Lower leg skin (tissue), 3 donors: Measurements from ENCODE around the gene PLA2G4A.

Experiments
- CTCF ChIP-seq, 3 donors: fragments of 450-650 bp; IDR thresholded peaks; one replicate each; pipeline ENCODE4 v1.5.1; 2016; ENCODE audit warnings: antibody characterized with exemption in 3 of 3, mild to moderate bottlenecking in 3 of 3, moderate library complexity in 2 of 3
- POLR2A ChIP-seq, 2 donors: fragments of 450-650 bp; IDR thresholded peaks; one replicate each; pipeline ENCODE4 v1.6.1; 2016 to 2017; ENCODE audit warnings: antibody characterized with exemption in 2 of 2, mild to moderate bottlenecking in 1 of 2, moderate library complexity in 1 of 2

- no peak for TF ChIP-seq CTCF (IDR thresholded peaks at IDR 0.05)
- no peak for TF ChIP-seq POLR2A (IDR thresholded peaks at IDR 0.05)
These were observed 151.7 kb downstream of the PLA2G4A start for GRCh38 chr1:186980400-186980799.
